ENCODE data around the gene FGF10. TPM values are rescaled to one million over a fixed set of nuclear protein-coding genes. Genes with fewer than 3 reads are reported as not detected.

The FGF10 gene
- total and polyA plus RNA-seq, 2 donors, result 0.59 to 0.99 TPM

- Histone ChIP-seq H3K4me1 (ENCODE audit: control insufficient read depth in 2 of 2, insufficient read depth in 2 of 2, low read length in 2 of 2) (no peaks in the 10 kb centered on the region), H3K27me3 (ENCODE audit: control insufficient read depth in 2 of 2, insufficient read depth in 1 of 2, low read length in 1 of 2) (no peaks in the 10 kb centered on the region), H3K9me3 (ENCODE audit: control insufficient read depth in 2 of 2, insufficient read depth in 1 of 2, low read length in 1 of 2) (no peaks in the 10 kb centered on the region), H3K27ac (ENCODE audit: low read depth in 1 of 2, low read length in 1 of 2) (no peak overlapping the region), H3K36me3 (ENCODE audit: control insufficient read depth in 2 of 2, insufficient read depth in 2 of 2, low read length in 1 of 2) (no peaks in the 10 kb centered on the region), H3K4me3 (ENCODE audit: low read length in 2 of 2) (no peak overlapping the region)
- no peak for DNase-seq (ENCODE audit: low read depth in 6 of 9, low spot score in 9 of 9)
- 49% methylated on average over 2 of the region's 2 CpGs for WGBS
Measured at GRCh38 chr5:44365345-44365744, 23.9 kb downstream of the FGF10 start.

GRCh38 chr5:44364097-44364496 lies 25.1 kb downstream of the FGF10 start:
- no peak for DNase-seq (ENCODE audit: low read depth in 6 of 9, low spot score in 9 of 9)
- H3K27ac ChIP-seq (ENCODE audit: low read depth in 1 of 2, low read length in 1 of 2), result no peak overlapping the region
- no peaks in the 10 kb centered on the region for H3K36me3 ChIP-seq (ENCODE audit: control insufficient read depth in 2 of 2, insufficient read depth in 2 of 2, low read length in 1 of 2)
- H3K4me1 ChIP-seq (ENCODE audit: control insufficient read depth in 2 of 2, insufficient read depth in 2 of 2, low read length in 2 of 2), result no peaks in the 10 kb centered on the region
- H3K27me3 ChIP-seq (ENCODE audit: control insufficient read depth in 2 of 2, insufficient read depth in 1 of 2, low read length in 1 of 2), result no peaks in the 10 kb centered on the region
- WGBS, result 95% methylated on average over 2 of the region's 2 CpGs
- H3K4me3 ChIP-seq (ENCODE audit: low read length in 2 of 2), result no peak overlapping the region
- no peaks in the 10 kb centered on the region for H3K9me3 ChIP-seq (ENCODE audit: control insufficient read depth in 2 of 2, insufficient read depth in 1 of 2, low read length in 1 of 2)

- Histone ChIP-seq H3K36me3 (ENCODE audit: control insufficient read depth in 2 of 2, insufficient read depth in 2 of 2, low read length in 1 of 2) (no peaks in the 10 kb centered on the region), H3K4me1 (ENCODE audit: control insufficient read depth in 2 of 2, insufficient read depth in 2 of 2, low read length in 2 of 2) (no peaks in the 10 kb centered on the region), H3K27ac (ENCODE audit: low read depth in 1 of 2, low read length in 1 of 2) (no peak overlapping the region), H3K4me3 (ENCODE audit: low read length in 2 of 2) (no peak overlapping the region), H3K9me3 (ENCODE audit: control insufficient read depth in 2 of 2, insufficient read depth in 1 of 2, low read length in 1 of 2) (no peaks in the 10 kb centered on the region), H3K27me3 (ENCODE audit: control insufficient read depth in 2 of 2, insufficient read depth in 1 of 2, low read length in 1 of 2) (no peaks in the 10 kb centered on the region)
- 92% methylated on average over 1 of the region's 1 CpG for WGBS
- DNase-seq (ENCODE audit: low read depth in 6 of 9, low spot score in 9 of 9), result no peak
Measured at GRCh38 chr5:44361342-44362001, 27.7 kb downstream of the FGF10 start.

GRCh38 chr5:44360919-44361318 lies 28.3 kb downstream of the FGF10 start:
- H3K4me1 ChIP-seq (ENCODE audit: control insufficient read depth in 2 of 2, insufficient read depth in 2 of 2, low read length in 2 of 2), result no peaks in the 10 kb centered on the region
- H3K4me3 ChIP-seq (ENCODE audit: low read length in 2 of 2), result no peak overlapping the region
- no peaks in the 10 kb centered on the region for H3K36me3 ChIP-seq (ENCODE audit: control insufficient read depth in 2 of 2, insufficient read depth in 2 of 2, low read length in 1 of 2)
- DNase-seq (ENCODE audit: low read depth in 6 of 9, low spot score in 9 of 9), result no peak
- no peak overlapping the region for H3K27ac ChIP-seq (ENCODE audit: low read depth in 1 of 2, low read length in 1 of 2)
- H3K27me3 ChIP-seq (ENCODE audit: control insufficient read depth in 2 of 2, insufficient read depth in 1 of 2, low read length in 1 of 2), result no peaks in the 10 kb centered on the region
- no peaks in the 10 kb centered on the region for H3K9me3 ChIP-seq (ENCODE audit: control insufficient read depth in 2 of 2, insufficient read depth in 1 of 2, low read length in 1 of 2)

- no peaks in the 10 kb centered on the region for H3K4me1 ChIP-seq (ENCODE audit: control insufficient read depth in 2 of 2, insufficient read depth in 2 of 2, low read length in 2 of 2)
- no peaks in the 10 kb centered on the region for H3K36me3 ChIP-seq (ENCODE audit: control insufficient read depth in 2 of 2, insufficient read depth in 2 of 2, low read length in 1 of 2)
- H3K9me3 ChIP-seq (ENCODE audit: control insufficient read depth in 2 of 2, insufficient read depth in 1 of 2, low read length in 1 of 2), result no peaks in the 10 kb centered on the region
- no peaks in the 10 kb centered on the region for H3K27me3 ChIP-seq (ENCODE audit: control insufficient read depth in 2 of 2, insufficient read depth in 1 of 2, low read length in 1 of 2)
- H3K4me3 ChIP-seq (ENCODE audit: low read length in 2 of 2), result no peak overlapping the region
- no peak overlapping the region for H3K27ac ChIP-seq (ENCODE audit: low read depth in 1 of 2, low read length in 1 of 2)
- 92% methylated on average over 2 of the region's 2 CpGs for WGBS
- no peak for DNase-seq (ENCODE audit: low read depth in 6 of 9, low spot score in 9 of 9)
Measured at GRCh38 chr5:44358421-44358820, 30.8 kb downstream of the FGF10 start.

- Histone ChIP-seq H3K4me3 (ENCODE audit: low read length in 2 of 2) (no peak overlapping the region), H3K36me3 (ENCODE audit: control insufficient read depth in 2 of 2, insufficient read depth in 2 of 2, low read length in 1 of 2) (no peaks in the 10 kb centered on the region), H3K9me3 (ENCODE audit: control insufficient read depth in 2 of 2, insufficient read depth in 1 of 2, low read length in 1 of 2) (no peaks in the 10 kb centered on the region), H3K27ac (ENCODE audit: low read depth in 1 of 2, low read length in 1 of 2) (no peak overlapping the region), H3K4me1 (ENCODE audit: control insufficient read depth in 2 of 2, insufficient read depth in 2 of 2, low read length in 2 of 2) (no peaks in the 10 kb centered on the region), H3K27me3 (ENCODE audit: control insufficient read depth in 2 of 2, insufficient read depth in 1 of 2, low read length in 1 of 2) (no peaks in the 10 kb centered on the region)
- WGBS, result 92% methylated on average over 1 of the region's 1 CpG
- no peak for DNase-seq (ENCODE audit: low read depth in 6 of 9, low spot score in 9 of 9)
Measured at GRCh38 chr5:44356231-44356630, 33.0 kb downstream of the FGF10 start.

GRCh38 chr5:44345871-44346270 lies 43.3 kb downstream of the FGF10 start:
- DNase-seq (ENCODE audit: low read depth in 6 of 9, low spot score in 9 of 9), result no peak
- Histone ChIP-seq H3K4me1 (ENCODE audit: control insufficient read depth in 2 of 2, insufficient read depth in 2 of 2, low read length in 2 of 2) (no peaks in the 10 kb centered on the region), H3K4me3 (ENCODE audit: low read length in 2 of 2) (no peak overlapping the region), H3K9me3 (ENCODE audit: control insufficient read depth in 2 of 2, insufficient read depth in 1 of 2, low read length in 1 of 2) (no peaks in the 10 kb centered on the region), H3K36me3 (ENCODE audit: control insufficient read depth in 2 of 2, insufficient read depth in 2 of 2, low read length in 1 of 2) (no peaks in the 10 kb centered on the region), H3K27me3 (ENCODE audit: control insufficient read depth in 2 of 2, insufficient read depth in 1 of 2, low read length in 1 of 2) (no peaks in the 10 kb centered on the region), H3K27ac (ENCODE audit: low read depth in 1 of 2, low read length in 1 of 2) (no peak overlapping the region)
- 75% methylated on average over 2 of the region's 2 CpGs for WGBS

GRCh38 chr5:44336708-44337107 lies 52.5 kb downstream of the FGF10 start:
- Histone ChIP-seq H3K27me3 (ENCODE audit: control insufficient read depth in 2 of 2, insufficient read depth in 1 of 2, low read length in 1 of 2) (no peaks in the 10 kb centered on the region), H3K9me3 (ENCODE audit: control insufficient read depth in 2 of 2, insufficient read depth in 1 of 2, low read length in 1 of 2) (no peaks in the 10 kb centered on the region), H3K27ac (ENCODE audit: low read depth in 1 of 2, low read length in 1 of 2) (no peak overlapping the region), H3K36me3 (ENCODE audit: control insufficient read depth in 2 of 2, insufficient read depth in 2 of 2, low read length in 1 of 2) (no peaks in the 10 kb centered on the region), H3K4me3 (ENCODE audit: low read length in 2 of 2) (no peak overlapping the region), H3K4me1 (ENCODE audit: control insufficient read depth in 2 of 2, insufficient read depth in 2 of 2, low read length in 2 of 2) (no peaks in the 10 kb centered on the region)
- 17% methylated on average over 2 of the region's 2 CpGs for WGBS
- DNase-seq (ENCODE audit: low read depth in 6 of 9, low spot score in 9 of 9), result no peak

- WGBS, result 91% methylated on average over 1 of the region's 1 CpG
- Histone ChIP-seq H3K27ac (ENCODE audit: low read depth in 1 of 2, low read length in 1 of 2) (no peak overlapping the region), H3K4me3 (ENCODE audit: low read length in 2 of 2) (no peak overlapping the region), H3K4me1 (ENCODE audit: control insufficient read depth in 2 of 2, insufficient read depth in 2 of 2, low read length in 2 of 2) (no peaks in the 10 kb centered on the region), H3K9me3 (ENCODE audit: control insufficient read depth in 2 of 2, insufficient read depth in 1 of 2, low read length in 1 of 2) (no peaks in the 10 kb centered on the region), H3K27me3 (ENCODE audit: control insufficient read depth in 2 of 2, insufficient read depth in 1 of 2, low read length in 1 of 2) (no peaks in the 10 kb centered on the region), H3K36me3 (ENCODE audit: control insufficient read depth in 2 of 2, insufficient read depth in 2 of 2, low read length in 1 of 2) (no peaks in the 10 kb centered on the region)
- DNase-seq (ENCODE audit: low read depth in 6 of 9, low spot score in 9 of 9), result no peak
Measured at GRCh38 chr5:44334622-44335021, 54.6 kb downstream of the FGF10 start.
